Stimulated activated CD8-positive, alpha-beta memory T cell treated with anti-CD3 and anti-CD28 coated beads, Interleukin-2, amount 100 ng/mL, for 48 hours (primary cell): Measurements from ENCODE around the gene RPS6KA3.
"Not testable (repeated sequence)": the region's sequence is repeated elsewhere in the genome, so short reads cannot be mapped to it uniquely, and the experiment has no call there.

Experiments
- DNase-seq, 2 donors: peaks; one replicate each; pipeline ENCODE4 v3.0.0-alpha.2; 2020; ENCODE audit warnings: low read depth in 2 of 2

RPS6KA3 gene

DNA sequence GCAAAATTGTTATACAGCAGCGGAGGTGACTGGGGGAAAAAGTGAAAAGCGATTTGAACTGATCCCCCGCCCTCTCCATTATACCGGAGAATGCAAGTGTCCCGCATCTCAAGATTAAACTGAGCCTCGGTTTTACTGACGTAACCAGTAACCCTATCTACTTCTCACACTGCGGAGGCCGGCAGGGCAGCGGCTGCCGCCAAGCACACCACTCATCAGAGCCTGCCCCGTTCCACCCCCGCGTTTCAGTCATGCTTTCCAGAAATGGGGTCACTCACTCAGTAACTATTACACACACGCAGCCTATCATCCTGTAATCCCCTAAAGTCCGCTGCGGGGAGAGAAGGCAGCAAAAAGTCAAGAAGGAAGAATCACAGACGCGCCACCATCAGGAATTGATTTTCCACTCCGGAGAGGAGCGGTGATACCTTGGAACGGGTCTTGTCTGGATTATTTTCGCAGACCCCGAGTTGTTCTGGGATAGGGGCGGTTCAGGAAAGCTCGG is 1.4 kb downstream of the RPS6KA3 start:
- peak; percentile 52 to 59 for DNase-seq

DNA sequence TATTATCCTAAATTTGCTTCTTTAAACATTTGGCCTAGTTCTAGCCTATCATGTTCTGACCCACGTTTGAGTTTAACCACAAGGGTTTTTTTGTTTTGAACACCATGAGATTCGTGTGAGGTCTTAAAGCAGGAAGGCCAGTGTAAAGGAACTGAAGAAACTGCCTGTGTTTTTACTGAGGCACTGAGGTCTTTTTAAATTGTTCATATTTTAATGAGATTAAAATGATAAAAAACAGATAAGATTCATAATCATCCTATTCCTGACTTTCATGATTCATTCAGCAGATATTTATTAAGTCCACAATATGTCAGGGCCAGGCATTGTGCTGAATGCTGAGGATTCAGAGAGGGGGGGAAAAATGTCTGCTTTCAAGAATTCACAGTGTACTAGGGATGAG is 3.2 kb downstream of the RPS6KA3 start:
- no peak for DNase-seq

DNA sequence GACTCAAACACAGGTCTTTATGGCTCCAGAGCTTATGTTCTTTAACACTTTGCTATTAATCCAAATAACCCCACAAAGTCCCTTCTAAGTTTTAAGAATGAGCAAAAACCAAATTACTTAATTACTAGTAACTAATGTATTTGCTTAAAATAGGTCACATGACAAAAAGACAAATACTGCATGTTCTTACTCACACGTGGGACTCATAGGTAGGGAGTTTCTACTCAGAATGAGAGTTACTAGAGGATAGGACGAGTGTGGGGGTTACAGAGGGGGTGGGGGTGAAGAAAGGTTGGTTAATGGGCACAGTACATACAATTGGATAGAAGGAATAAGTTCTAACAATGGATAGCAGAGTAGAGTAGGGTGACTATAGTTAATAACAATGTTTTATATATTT is 5.8 kb downstream of the RPS6KA3 start:
- no peak for DNase-seq

GRCh38 chrX:20254712-20255299 is 11.9 kb downstream of the RPS6KA3 start:
- no peak for DNase-seq

GRCh38 chrX:20253232-20253543 is 13.5 kb downstream of the RPS6KA3 start:
- DNase-seq = no peak

DNA sequence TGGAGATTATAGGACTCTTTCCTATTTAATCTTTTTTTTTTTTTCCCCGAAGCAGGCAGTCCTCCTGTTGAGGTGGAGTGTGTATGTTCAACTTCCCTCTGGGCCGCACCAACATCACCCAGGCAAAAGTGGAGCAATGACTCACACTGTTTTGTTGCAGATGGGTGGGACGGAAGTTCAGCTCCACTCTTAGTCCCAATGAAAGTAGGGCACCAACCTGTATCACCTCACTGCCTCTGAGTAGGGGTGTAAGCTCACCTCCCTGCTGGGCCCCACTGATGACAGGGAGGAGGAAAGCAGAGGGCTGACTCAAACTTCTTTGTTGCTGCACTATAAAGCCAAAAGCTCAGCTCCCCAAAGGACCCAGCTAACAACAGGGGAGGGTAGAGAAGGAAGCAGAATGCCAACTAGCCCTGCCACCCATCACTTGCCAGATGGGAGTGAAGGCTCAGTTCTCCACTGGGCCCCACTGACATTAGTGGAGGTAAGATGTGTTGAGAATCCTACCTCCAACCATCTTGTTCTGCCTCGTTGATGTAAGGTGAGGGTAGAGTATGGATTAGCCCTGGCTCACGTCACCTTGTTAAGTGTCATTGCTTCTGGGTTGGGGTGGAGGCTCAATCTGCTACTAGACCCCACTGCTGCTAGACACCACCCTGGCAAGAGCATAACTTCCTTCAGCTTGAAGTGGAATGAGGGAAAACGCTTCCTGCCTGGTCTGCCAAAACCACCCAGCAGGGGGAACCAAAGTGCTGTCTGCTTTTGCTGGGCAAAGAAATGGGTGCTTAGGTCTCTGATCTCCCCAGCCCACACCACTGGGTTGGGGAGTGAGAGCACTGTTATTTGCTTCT is 14.1 kb downstream of the RPS6KA3 start:
- DNase-seq = peak; percentile 49 to 51

DNA sequence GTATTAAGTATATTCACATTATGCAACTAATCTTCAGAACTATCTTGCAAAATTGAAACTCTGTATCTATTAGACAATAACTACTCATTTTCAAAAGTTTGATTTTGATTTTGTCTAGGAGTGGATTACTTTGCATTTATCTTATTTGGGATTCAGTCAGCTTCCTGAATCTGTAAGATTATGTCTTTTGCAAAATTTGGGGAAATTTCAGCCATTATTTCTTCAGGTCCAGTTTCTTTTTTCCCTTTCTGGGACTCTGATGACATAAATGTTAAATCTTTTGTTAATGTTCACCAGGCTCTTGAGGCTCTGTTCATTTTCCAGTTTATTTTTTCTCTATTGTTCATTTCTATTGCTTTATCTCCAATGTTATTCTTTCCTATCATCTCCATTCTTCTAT is 15.0 kb downstream of the RPS6KA3 start:
- DNase-seq = no peak

DNA sequence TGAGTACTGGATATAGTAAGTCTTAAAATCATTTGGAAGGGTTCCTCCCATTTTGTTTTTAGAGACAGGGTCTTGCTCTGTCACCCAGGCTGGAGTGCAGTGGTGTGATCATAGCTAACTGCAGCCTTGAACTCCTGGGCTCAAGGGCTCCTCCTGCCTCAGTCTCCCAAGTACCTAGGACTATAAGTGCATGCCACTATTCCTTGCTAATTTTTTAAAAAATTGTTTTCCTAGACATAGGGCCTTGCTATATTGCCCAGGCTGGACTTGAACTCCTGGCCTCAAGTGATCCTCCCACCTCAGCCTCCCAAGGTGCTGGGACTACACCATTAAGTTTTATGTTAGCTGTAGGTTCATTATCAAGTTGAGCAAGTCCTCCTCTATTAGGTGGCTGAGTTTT is 16.6 kb downstream of the RPS6KA3 start:
- DNase-seq = not testable (repeated sequence)

GRCh38 chrX:20248592-20249192 is 18.0 kb downstream of the RPS6KA3 start:
- DNase-seq = no peak

DNA sequence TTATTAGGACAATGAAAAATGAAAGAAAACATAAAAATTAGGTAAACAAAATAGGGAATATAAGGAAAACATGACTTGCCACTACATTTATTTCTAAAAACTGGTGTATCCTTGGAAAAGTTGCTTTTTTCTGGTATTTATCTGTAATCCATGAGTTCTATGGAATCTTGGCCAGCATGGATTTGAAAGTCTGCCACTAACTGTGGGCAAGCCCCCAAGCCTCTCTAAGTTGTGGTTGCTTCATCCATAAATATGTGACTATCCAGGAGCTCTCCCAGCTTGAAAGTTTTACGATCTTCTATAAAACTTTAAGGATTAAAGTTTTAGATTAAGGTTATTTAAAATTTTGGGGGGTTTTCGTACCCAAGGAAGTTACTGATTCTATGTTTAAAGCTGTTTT is 21.8 kb downstream of the RPS6KA3 start:
- DNase-seq = no peak

DNA sequence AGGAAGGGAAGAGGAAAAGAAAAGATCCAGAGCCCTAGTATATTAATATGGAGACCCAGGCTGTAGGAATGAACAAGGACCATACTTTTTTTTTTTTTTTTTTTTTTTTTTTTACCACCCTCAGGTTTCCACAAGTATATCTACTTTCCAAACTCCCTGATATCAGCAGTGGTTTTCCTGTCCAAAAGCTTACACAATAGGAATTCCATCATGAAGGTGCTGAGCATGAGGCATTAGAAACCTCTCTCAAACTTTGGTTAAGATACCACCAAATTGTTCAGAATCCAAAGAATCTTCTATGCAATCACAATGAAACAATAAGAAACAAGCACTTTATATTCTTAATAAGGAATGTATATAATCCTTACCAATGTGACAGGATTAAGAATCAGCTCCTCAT is 26.5 kb downstream of the RPS6KA3 start:
- DNase-seq = no peak

DNA sequence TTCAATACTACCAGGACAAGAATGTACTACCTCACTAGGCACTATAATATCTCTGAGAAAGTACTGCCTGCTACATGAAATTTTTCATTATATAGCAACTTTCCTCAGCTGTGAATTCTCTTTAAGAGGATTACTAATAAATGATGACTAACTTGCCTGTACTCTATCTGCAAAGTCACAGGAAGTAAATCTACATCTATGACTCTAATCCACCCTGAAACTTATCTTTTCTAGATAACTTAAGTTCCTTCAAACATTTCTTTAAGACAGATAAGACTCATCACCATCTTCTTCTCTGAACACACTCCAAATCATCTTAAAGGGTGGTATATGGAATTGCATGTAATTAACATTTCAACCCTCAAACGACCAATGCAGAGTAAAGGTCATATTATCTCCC is 28.8 kb downstream of the RPS6KA3 start:
- DNase-seq = no peak

GRCh38 chrX:20235755-20236154 is 31.0 kb downstream of the RPS6KA3 start:
- no peak for DNase-seq

DNA sequence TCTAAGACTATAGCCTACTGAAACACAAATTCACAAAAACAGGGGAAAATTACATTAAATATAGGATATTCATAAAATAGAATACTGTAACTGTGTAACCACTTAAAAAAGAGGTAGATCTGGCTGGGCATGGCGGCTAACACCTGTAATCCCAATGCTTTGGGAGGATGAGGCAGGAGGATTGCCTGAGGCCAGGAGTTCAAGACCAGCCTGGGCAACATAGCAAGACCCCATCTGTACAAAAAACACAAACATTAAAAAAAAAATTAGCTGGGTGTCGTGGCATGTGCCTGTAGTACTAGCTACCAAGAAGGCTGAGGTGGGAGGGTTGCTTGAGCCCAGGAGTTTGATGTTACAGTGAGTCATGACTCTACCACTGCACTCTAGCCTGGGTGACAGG is 33.4 kb downstream of the RPS6KA3 start:
- DNase-seq = no peak

GRCh38 chrX:20231598-20231997 is 35.1 kb downstream of the RPS6KA3 start:
- no peak for DNase-seq

DNA sequence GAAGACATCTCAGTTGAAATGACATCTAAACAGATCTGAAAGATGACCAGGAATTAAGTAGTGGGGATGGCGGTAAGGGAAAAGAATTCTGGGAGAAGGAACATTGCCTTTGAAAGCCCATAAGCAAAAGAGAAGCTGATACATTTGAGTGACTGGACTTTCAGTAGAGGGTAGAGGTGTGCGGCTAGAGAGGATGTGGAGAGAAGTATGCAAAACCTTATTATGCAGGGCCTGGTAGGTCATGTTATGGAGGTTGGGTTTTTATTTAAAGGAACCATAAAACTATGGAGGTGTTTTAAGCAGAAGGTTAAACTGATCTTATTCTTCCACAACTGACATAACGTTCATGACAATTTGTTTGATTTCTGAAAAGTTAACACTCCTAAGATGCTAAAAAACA is 36.3 kb downstream of the RPS6KA3 start:
- no peak for DNase-seq

DNA sequence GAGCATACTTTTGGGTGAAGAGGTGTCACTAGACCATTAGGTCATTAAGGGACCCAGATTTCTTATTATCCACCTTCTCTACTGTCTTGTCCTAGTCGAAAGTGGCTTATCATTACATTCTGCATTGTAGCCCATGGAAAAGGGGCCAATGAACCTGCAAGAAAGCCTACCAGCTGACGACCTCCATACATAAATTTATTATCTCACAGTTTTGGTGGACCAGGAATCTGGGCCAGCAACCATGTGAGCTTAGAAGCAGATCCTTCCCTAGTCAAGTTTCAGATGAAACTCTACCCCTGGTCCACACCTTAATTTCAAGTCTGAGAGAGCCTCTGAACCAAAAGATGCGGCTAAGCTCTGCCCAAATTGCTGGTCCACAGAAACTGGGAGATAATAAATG is 37.6 kb downstream of the RPS6KA3 start:
- no peak for DNase-seq

DNA sequence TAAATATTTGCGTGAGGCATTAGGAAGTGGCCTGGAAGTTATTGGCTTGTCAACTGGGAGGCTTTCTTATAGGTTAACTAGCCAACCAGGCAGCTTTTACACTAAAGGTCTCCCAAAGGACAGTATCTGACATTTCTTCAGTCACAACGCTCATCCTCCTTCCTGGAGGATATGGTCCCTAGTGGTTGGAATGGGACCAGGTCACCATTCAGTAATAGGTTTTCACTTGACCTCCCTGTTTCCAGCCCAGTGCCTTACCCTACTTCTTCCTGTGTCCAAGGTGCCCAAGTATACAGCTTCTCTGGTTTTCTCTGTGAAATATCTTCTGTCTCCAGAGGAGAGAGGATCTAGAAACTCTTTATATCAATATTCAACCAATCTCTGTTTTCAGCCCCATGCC is 38.5 kb downstream of the RPS6KA3 start:
- DNase-seq = no peak

DNA sequence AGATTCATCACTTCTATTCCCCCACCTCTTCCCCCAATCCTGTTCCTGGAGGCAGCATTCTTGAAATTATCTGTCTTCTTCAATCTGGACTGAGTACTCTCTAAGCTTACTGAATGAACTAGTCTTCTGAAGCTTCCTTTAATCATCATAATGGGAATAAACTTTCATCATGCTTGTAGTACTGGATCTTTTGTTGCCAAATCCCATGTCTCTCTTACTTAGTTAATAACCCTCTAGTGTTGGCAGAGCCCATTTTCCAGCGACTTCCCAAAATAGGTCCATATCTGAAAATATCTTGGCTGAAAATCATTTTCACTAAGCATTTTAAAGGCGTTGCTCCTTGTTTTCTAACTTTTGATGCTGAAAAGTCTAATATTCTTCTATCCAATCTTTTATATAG is 39.6 kb downstream of the RPS6KA3 start:
- no peak for DNase-seq

GRCh38 chrX:20225488-20225833 is 41.2 kb downstream of the RPS6KA3 start:
- DNase-seq = no peak

GRCh38 chrX:20224814-20225487 is 41.8 kb downstream of the RPS6KA3 start:
- DNase-seq = no peak

DNA sequence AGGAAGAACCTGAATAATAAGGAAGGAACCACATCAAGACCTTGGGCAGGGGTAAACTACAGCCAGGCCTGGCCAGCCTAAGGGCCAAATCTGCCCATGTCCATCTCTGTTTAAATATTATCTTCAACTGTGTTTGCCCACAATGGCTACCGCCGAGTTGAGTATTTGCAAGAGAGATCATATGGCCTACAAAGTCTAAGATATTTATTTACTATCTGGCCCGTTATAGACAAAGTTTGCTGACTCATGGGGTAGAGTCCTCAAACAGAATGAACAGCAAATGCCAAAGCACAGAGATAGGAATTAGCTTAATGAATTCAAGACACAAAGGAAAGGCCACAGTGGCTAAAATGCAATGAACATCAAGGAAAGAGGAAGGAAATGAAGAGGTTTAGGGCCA is 44.8 kb downstream of the RPS6KA3 start:
- no peak for DNase-seq
